ENCODE results near the gene PYGB.
"Not testable (repeated sequence)": the region's sequence is repeated elsewhere in the genome, so short reads cannot be mapped to it uniquely, and the experiment has no call there.

Gene PYGB

GRCh38 chr20:25296094-25297093 is 48.5 kb downstream of the PYGB start:
- no peak for DNase-seq (ENCODE audit: low spot score)

GRCh38 chr20:25297141-25297905 is 49.4 kb downstream of the PYGB start:
- no peak for DNase-seq (ENCODE audit: low spot score)

- no peak for DNase-seq (ENCODE audit: low spot score)
These were observed 51.9 kb downstream of the PYGB start for GRCh38 chr20:25299806-25300205.

- no peak for DNase-seq (ENCODE audit: low spot score)
These were observed 52.7 kb downstream of the PYGB start for GRCh38 chr20:25300496-25301170.

GRCh38 chr20:25301357-25301920 is 53.6 kb downstream of the PYGB start:
- no peak for DNase-seq (ENCODE audit: low spot score)

- no peak for DNase-seq (ENCODE audit: low spot score)
These were observed 54.7 kb downstream of the PYGB start for GRCh38 chr20:25302596-25302995.

- DNase-seq (ENCODE audit: low spot score), result no peak
These were observed 55.6 kb downstream of the PYGB start for GRCh38 chr20:25303292-25304024.

- no peak for DNase-seq (ENCODE audit: low spot score)
These were observed 56.2 kb downstream of the PYGB start for GRCh38 chr20:25304025-25304549.

GRCh38 chr20:25306991-25307903 is 59.4 kb downstream of the PYGB start:
- no peak for DNase-seq (ENCODE audit: low spot score)

GRCh38 chr20:25308083-25308491 is 60.2 kb downstream of the PYGB start:
- DNase-seq (ENCODE audit: low spot score), result no peak

- no peak for DNase-seq (ENCODE audit: low spot score)
These were observed 60.9 kb downstream of the PYGB start for GRCh38 chr20:25308671-25309394.

- DNase-seq (ENCODE audit: low spot score), result no peak
These were observed 61.7 kb downstream of the PYGB start for GRCh38 chr20:25309395-25310267.

- no peak for DNase-seq (ENCODE audit: low spot score)
These were observed 62.5 kb downstream of the PYGB start for GRCh38 chr20:25310268-25310920.

GRCh38 chr20:25310921-25311728 is 63.2 kb downstream of the PYGB start:
- DNase-seq (ENCODE audit: low spot score), result no peak

GRCh38 chr20:25312716-25313115 is 64.8 kb downstream of the PYGB start:
- DNase-seq (ENCODE audit: low spot score), result not testable (repeated sequence)

GRCh38 chr20:25313593-25313992 is 65.7 kb downstream of the PYGB start:
- DNase-seq (ENCODE audit: low spot score), result no peak

Data from ecto neural progenitor cell (in vitro differentiated cells).